T-helper 1 cell treated with Interleukin-12 subunit alpha and Interleukin-12 subunit beta and Interleukin-4 antibody, amounts not matched to agents 30 μg/mL and 1 μg/mL, for 36 hours (primary cell): ENCODE measurements around the gene PFAS.
A peak's percentile ranks its signal among the peaks of the same experiment; 100 is the strongest.

ENCODE experiments used
- H3K27ac Mint-ChIP-seq: one replicate; pipeline ENCODE4 v1.8.0; 2021; ENCODE audit warnings: mild to moderate bottlenecking, mixed read lengths
- H3K27me3 Mint-ChIP-seq: one replicate; pipeline ENCODE4 v1.8.0; 2021; ENCODE audit warnings: low read depth, mixed read lengths
- H3K36me3 Mint-ChIP-seq: one replicate; pipeline ENCODE4 v1.8.0; 2021; ENCODE audit warnings: low read depth, mixed read lengths
- H3K4me1 Mint-ChIP-seq: one replicate; pipeline ENCODE4 v1.8.0; 2021; ENCODE audit warnings: low read depth, mixed read lengths
- H3K4me3 Mint-ChIP-seq: one replicate; pipeline ENCODE4 v1.8.0; 2021; ENCODE audit warnings: mild to moderate bottlenecking, moderate library complexity, mixed read lengths
- H3K9me3 Mint-ChIP-seq: one replicate; pipeline ENCODE4 v1.8.0; 2021; ENCODE audit warnings: mixed read lengths

Gene PFAS

GRCh38 chr17:8272421-8272820 lies 23.3 kb downstream of the PFAS start:
- H3K27me3 Mint-ChIP-seq: no peaks in the 10 kb centered on the region
- no peaks in the 10 kb centered on the region for H3K4me1 Mint-ChIP-seq

GRCh38 chr17:8273884-8274444 lies 24.9 kb downstream of the PFAS start:
- Mint-ChIP-seq H3K9me3 (no peaks in the 10 kb centered on the region), H3K27ac (no peak overlapping the region)

More at GRCh38 chr17:8272421-8272820, 23.3 kb downstream of the PFAS start:
- Mint-ChIP-seq H3K9me3 (no peaks in the 10 kb centered on the region), H3K36me3 (no peaks in the 10 kb centered on the region), H3K4me3 (no peak overlapping the region), H3K27ac (no peak overlapping the region)

GRCh38 chr17:8274816-8275215 lies 25.7 kb downstream of the PFAS start:
- no peaks in the 10 kb centered on the region for H3K27me3 Mint-ChIP-seq
- no peak overlapping the region for H3K4me3 Mint-ChIP-seq
- no peaks in the 10 kb centered on the region for H3K4me1 Mint-ChIP-seq
- H3K27ac Mint-ChIP-seq: no peak overlapping the region
- peaks cover 1% of the 10 kb centered on the region for H3K36me3 Mint-ChIP-seq
- no peaks in the 10 kb centered on the region for H3K9me3 Mint-ChIP-seq

More at GRCh38 chr17:8273884-8274444, 24.9 kb downstream of the PFAS start:
- H3K4me3 Mint-ChIP-seq: no peak overlapping the region
- no peaks in the 10 kb centered on the region for H3K27me3 Mint-ChIP-seq
- H3K4me1 Mint-ChIP-seq: no peaks in the 10 kb centered on the region
- H3K36me3 Mint-ChIP-seq: no peaks in the 10 kb centered on the region

- H3K36me3 Mint-ChIP-seq: peaks cover 2% of the 10 kb centered on the region
- H3K9me3 Mint-ChIP-seq: no peaks in the 10 kb centered on the region
- no peak overlapping the region for H3K27ac Mint-ChIP-seq
- no peaks in the 10 kb centered on the region for H3K27me3 Mint-ChIP-seq
- no peaks in the 10 kb centered on the region for H3K4me1 Mint-ChIP-seq
- no peak overlapping the region for H3K4me3 Mint-ChIP-seq
Measured at GRCh38 chr17:8275421-8276290, 26.6 kb downstream of the PFAS start.

GRCh38 chr17:8277317-8277716 lies 28.2 kb downstream of the PFAS start:
- H3K27me3 Mint-ChIP-seq: no peaks in the 10 kb centered on the region
- H3K9me3 Mint-ChIP-seq: no peaks in the 10 kb centered on the region
- H3K27ac Mint-ChIP-seq: no peak overlapping the region
- no peaks in the 10 kb centered on the region for H3K4me1 Mint-ChIP-seq
- H3K36me3 Mint-ChIP-seq: peaks cover 2% of the 10 kb centered on the region
- H3K4me3 Mint-ChIP-seq: no peak overlapping the region

- Mint-ChIP-seq H3K4me3 (no peak overlapping the region), H3K27ac (no peak overlapping the region), H3K36me3 (peaks cover 2% of the 10 kb centered on the region), H3K27me3 (no peaks in the 10 kb centered on the region), H3K4me1 (peaks cover 5% of the 10 kb centered on the region), H3K9me3 (no peaks in the 10 kb centered on the region)
Measured at GRCh38 chr17:8282345-8282744, 33.3 kb downstream of the PFAS start.

- Mint-ChIP-seq H3K4me1 (peaks cover 11% of the 10 kb centered on the region), H3K4me3 (no peak overlapping the region), H3K9me3 (no peaks in the 10 kb centered on the region), H3K36me3 (peaks cover 2% of the 10 kb centered on the region), H3K27me3 (no peaks in the 10 kb centered on the region), H3K27ac (no peak overlapping the region)
Measured at GRCh38 chr17:8283356-8283755, 34.3 kb downstream of the PFAS start.

- no peak overlapping the region for H3K27ac Mint-ChIP-seq
Measured at GRCh38 chr17:8284126-8284525, 35.0 kb downstream of the PFAS start.

GRCh38 chr17:8285270-8286181 lies 36.4 kb downstream of the PFAS start:
- Mint-ChIP-seq H3K4me3 (no peak overlapping the region), H3K27me3 (no peaks in the 10 kb centered on the region), H3K4me1 (peaks cover 18% of the 10 kb centered on the region), H3K27ac (no peak overlapping the region), H3K9me3 (no peaks in the 10 kb centered on the region), H3K36me3 (peaks cover 9% of the 10 kb centered on the region)

More at GRCh38 chr17:8284126-8284525, 35.0 kb downstream of the PFAS start:
- Mint-ChIP-seq H3K4me1 (peaks cover 11% of the 10 kb centered on the region), H3K27me3 (no peaks in the 10 kb centered on the region), H3K36me3 (peaks cover 2% of the 10 kb centered on the region), H3K9me3 (no peaks in the 10 kb centered on the region), H3K4me3 (no peak overlapping the region)

- no peaks in the 10 kb centered on the region for H3K9me3 Mint-ChIP-seq
- peak overlapping the region; percentile 98 for H3K4me3 Mint-ChIP-seq
- H3K4me1 Mint-ChIP-seq: peaks cover 20% of the 10 kb centered on the region
- peaks cover 9% of the 10 kb centered on the region for H3K36me3 Mint-ChIP-seq
- H3K27ac Mint-ChIP-seq: peak overlapping the region; percentile 94
- no peaks in the 10 kb centered on the region for H3K27me3 Mint-ChIP-seq
Measured at GRCh38 chr17:8287651-8288335, 38.7 kb downstream of the PFAS start.

- peaks cover 9% of the 10 kb centered on the region for H3K36me3 Mint-ChIP-seq
- H3K4me3 Mint-ChIP-seq: peak within 1 kb of the TSS; percentile 98
- H3K27ac Mint-ChIP-seq: peak within 1 kb of the TSS; percentile 94
- peaks cover 23% of the 10 kb centered on the region for H3K4me1 Mint-ChIP-seq
- no peaks in the 10 kb centered on the region for H3K9me3 Mint-ChIP-seq
- no peaks in the 10 kb centered on the region for H3K27me3 Mint-ChIP-seq
Measured at GRCh38 chr17:8288336-8289102, 39.4 kb downstream of the PFAS start, which contains the start of gene RANGRF. Gene RANGRF (plus strand): TSS chr17:8288670. CDS start chr17:8288789, 119 bp downstream.

- Mint-ChIP-seq H3K4me1 (peaks cover 23% of the 10 kb centered on the region), H3K36me3 (peaks cover 9% of the 10 kb centered on the region), H3K27ac (peak overlapping the region; percentile 94), H3K4me3 (peak overlapping the region; percentile 98), H3K27me3 (no peaks in the 10 kb centered on the region), H3K9me3 (no peaks in the 10 kb centered on the region)
Measured at GRCh38 chr17:8289103-8289397, 40.0 kb downstream of the PFAS start.

- Mint-ChIP-seq H3K4me3 (peak overlapping the region; percentile 98), H3K4me1 (peaks cover 30% of the 10 kb centered on the region), H3K27me3 (no peaks in the 10 kb centered on the region), H3K27ac (no peak overlapping the region), H3K9me3 (no peaks in the 10 kb centered on the region), H3K36me3 (peaks cover 9% of the 10 kb centered on the region)
Measured at GRCh38 chr17:8290043-8290442, 41.0 kb downstream of the PFAS start.
